CD14-positive monocyte (primary cell): Measurements from ENCODE around the gene DENND10. TPM values are rescaled to one million over a fixed set of nuclear protein-coding genes. Genes with fewer than 3 reads are reported as not detected.

Experiments
- DNase-seq, 3 donors: peaks; one replicate each; pipeline ENCODE4 v3.0.0-alpha.2; 2011 to 2022
- H2AFZ ChIP-seq: 2 replicates; pipeline ENCODE4 v1.6.0; 2012; ENCODE audit warnings: mild to moderate bottlenecking, low read depth, low read length, inconsistent platforms; ENCODE audit not compliant: insufficient read depth, poor library complexity, severe bottlenecking
- H3K27ac ChIP-seq, 2 donors: 1 replicate in 1 of 2; 2 replicates in 1 of 2; pipeline ENCODE4 v1.5.1; 2012 to 2013; ENCODE audit warnings: low read length in 2 of 2, control low read depth in 1 of 2, inconsistent platforms in 1 of 2, low read depth in 1 of 2, mild to moderate bottlenecking in 1 of 2
- H3K27me3 ChIP-seq, 2 donors: one replicate each; pipeline versions ENCODE4 v1.6.0 to v1.6.1; 2011 to 2013; ENCODE audit warnings: low read length in 2 of 2; ENCODE audit not compliant: control insufficient read depth in 2 of 2, insufficient read depth in 2 of 2
- H3K36me3 ChIP-seq, 2 donors: replicated peaks in 1 of 2; 1 replicate in 1 of 2; 2 replicates in 1 of 2; pipeline versions ENCODE4 v1.5.1 to v1.6.1; 2012 to 2013; ENCODE audit warnings: low read length in 2 of 2, control low read depth in 1 of 2, inconsistent platforms in 1 of 2, mild to moderate bottlenecking in 1 of 2; ENCODE audit not compliant: insufficient read depth in 2 of 2, control insufficient read depth in 1 of 2
- H3K4me1 ChIP-seq, 2 donors: 1 replicate in 1 of 2; 2 replicates in 1 of 2; pipeline versions ENCODE4 v1.5.1 to v1.6.1; 2012 to 2013; ENCODE audit warnings: low read length in 2 of 2, control low read depth in 1 of 2, inconsistent platforms in 1 of 2, mild to moderate bottlenecking in 1 of 2, moderate library complexity in 1 of 2; ENCODE audit not compliant: insufficient read depth in 2 of 2, control insufficient read depth in 1 of 2
- H3K4me2 ChIP-seq: replicated peaks from 2 replicates; pipeline ENCODE3; 2012; ENCODE audit warnings: low read length, moderate library complexity, mild to moderate bottlenecking; ENCODE audit not compliant: poor library complexity, severe bottlenecking; ENCODE audit errors: extremely low read depth
- H3K4me3 ChIP-seq, 3 experiments: fragments of 200-600 bp in 1 of 3; sonication (generic) in 1 of 3; replicated peaks in 1 of 3; 1 replicate in 2 of 3; 2 replicates in 1 of 3; pipeline ENCODE4 v1.5.1; 2011 to 2013; ENCODE audit warnings: low read length in 3 of 3, mild to moderate bottlenecking in 3 of 3, control low read depth in 2 of 3, low read depth in 2 of 3, inconsistent platforms in 1 of 3, moderate library complexity in 1 of 3
- H3K79me2 ChIP-seq: 2 replicates; pipeline ENCODE4 v1.6.0; 2012; ENCODE audit warnings: mild to moderate bottlenecking, control low read depth, inconsistent platforms, low read length, moderate library complexity; ENCODE audit not compliant: insufficient read depth
- H3K9ac ChIP-seq: 2 replicates; pipeline ENCODE4 v1.6.0; 2017; ENCODE audit warnings: low read length, mild to moderate bottlenecking; ENCODE audit not compliant: insufficient read depth, poor library complexity, severe bottlenecking
- H3K9me3 ChIP-seq, 2 donors: replicated peaks in 1 of 2; 1 replicate in 1 of 2; 2 replicates in 1 of 2; pipeline versions ENCODE4 v1.5.1 to v1.6.1; 2012 to 2013; ENCODE audit warnings: low read length in 2 of 2, control low read depth in 1 of 2; ENCODE audit not compliant: control insufficient read depth in 1 of 2, insufficient read depth in 1 of 2
- H4K20me1 ChIP-seq: 2 replicates; pipeline ENCODE4 v1.6.0; 2012; ENCODE audit warnings: mild to moderate bottlenecking, low read length, control low read depth, moderate library complexity; ENCODE audit not compliant: insufficient read depth
- H3K27ac Mint-ChIP-seq, 7 donors: one replicate each; pipeline ENCODE4 v1.8.0; 2020; ENCODE audit warnings: mild to moderate bottlenecking in 7 of 7, mixed read lengths in 7 of 7, moderate library complexity in 6 of 7, inconsistent platforms in 2 of 7
- H3K27me3 Mint-ChIP-seq, 3 donors: one replicate each; pipeline ENCODE4 v1.8.0; 2021 to 2022; ENCODE audit warnings: low read depth in 3 of 3, mild to moderate bottlenecking in 3 of 3, mixed read lengths in 3 of 3, moderate library complexity in 3 of 3, inconsistent platforms in 1 of 3
- H3K36me3 Mint-ChIP-seq, 2 donors: one replicate each; pipeline ENCODE4 v1.8.0; 2020; ENCODE audit warnings: mixed read lengths in 2 of 2, inconsistent platforms in 1 of 2, mild to moderate bottlenecking in 1 of 2
- H3K4me1 Mint-ChIP-seq: one replicate; pipeline ENCODE4 v1.8.0; 2020; ENCODE audit warnings: mild to moderate bottlenecking, mixed read lengths
- H3K4me3 Mint-ChIP-seq, 2 donors: one replicate each; pipeline ENCODE4 v1.8.0; 2020; ENCODE audit warnings: mild to moderate bottlenecking in 2 of 2, mixed read lengths in 2 of 2, moderate library complexity in 1 of 2
- H3K9me3 Mint-ChIP-seq, 7 donors: one replicate each; pipeline ENCODE4 v1.8.0; 2020 to 2022; ENCODE audit warnings: mixed read lengths in 7 of 7, mild to moderate bottlenecking in 6 of 7, moderate library complexity in 6 of 7, inconsistent platforms in 2 of 7
- CTCF ChIP-seq: fragments of 200-600 bp; IDR thresholded peaks from one replicate; pipeline ENCODE4 v1.8.0; 2022; ENCODE audit warnings: antibody characterized with exemption, mild to moderate bottlenecking
- WGBS: methylation state at CpG from one replicate; pipeline ENCODE4 v1.1.5; 2013; ENCODE audit warnings: missing lambda C conversion rate; ENCODE audit not compliant: insufficient coverage; 5-methylcytosine and 5-hydroxymethylcytosine counted together
- intact Hi-C, 2 donors: fragments of 100-400 bp; cut with micrococcal nuclease; formaldehyde crosslinking; loops; one replicate each; pipeline versions ENCODE4 v1.15.0 to v1.15.1; 2023
- polyA plus RNA-seq, 3 donors: library from polyadenylated mRNA; depleted of rRNA in 1 of 3; unstranded in 2 of 3; stranded (reverse) in 1 of 3; fragments of 300-500 nt in 2 of 3; fragments of >200 nt in 1 of 3; fragmentation: Illumina TruSeq in 2 of 3; gene quantifications; 1 replicate in 2 of 3; 2 replicates in 1 of 3; pipeline ENCODE4 v1.2.3, GENCODE V29; 2012 to 2021

Gene DENND10
- polyA plus RNA-seq, 3 donors, result 129 to 188 (median 141) TPM

- WGBS, result 84% methylated on average over 13 of the region's 14 CpGs
- peak overlapping the region in 1 of 3 experiments; percentile 72 for H3K4me3 ChIP-seq
- peaks cover 0 to 2% (median 0%) of the 10 kb centered on the region in 3 donors for H3K27me3 Mint-ChIP-seq
Observed at GRCh38 chr10:119132521-119133345, 28.8 kb downstream of the DENND10 start.

More at GRCh38 chr10:119132521-119133345, 28.8 kb downstream of the DENND10 start:
- intact Hi-C loops, result loop anchor here (5.0 to 10.0 kb wide), 3 partner anchors 35 to 55 kb away; partner anchors contain the start of genes EIF3A (in 1 of the 2) and SFXN4 (in 1 of the 2)
- Histone ChIP-seq H3K4me2 (peak overlapping the region; percentile 70), H3K9me3 (peaks cover 0 to 3% of the 10 kb centered on the region in 2 donors), H3K4me1 (peaks cover 78 to 81% of the 10 kb centered on the region in 2 donors), H3K79me2 (peaks cover 46% of the 10 kb centered on the region), H4K20me1 (no peaks in the 10 kb centered on the region), H3K36me3 (peaks cover 33 to 39% of the 10 kb centered on the region in 2 donors), H2AFZ (no peak overlapping the region), H3K27me3 (no peaks in the 10 kb centered on the region), H3K27ac (peak overlapping the region; percentile 91 to 94), H3K9ac (no peak overlapping the region)
- Mint-ChIP-seq H3K4me3 (peak overlapping the region in 1 of 2 donors; percentile 31), H3K27ac (peak overlapping the region; percentile 93 to 99 (median 95)), H3K4me1 (peaks cover 74% of the 10 kb centered on the region), H3K36me3 (peaks cover 47 to 60% of the 10 kb centered on the region in 2 donors), H3K9me3 (peaks cover 0 to 10% (median 5%) of the 10 kb centered on the region in 7 donors)
- peak in 2 of 3 donors; percentile 10 to 26 for DNase-seq
- no peak for TF ChIP-seq CTCF
